SK-N-SH (cell line): ENCODE measurements around the gene CANX. TPM values are rescaled to one million over a fixed set of nuclear protein-coding genes. Genes with fewer than 3 reads are reported as not detected.

Source experiments
- CTCF ChIA-PET: fragments of 300-600, 350-600 bp; formaldehyde crosslinking; extraction: SDS; loops from one replicate; lab custom pipeline; 2021; lab: Yijun Ruan, JAX
- POLR2A ChIA-PET: fragments of 350-600 bp; sonication (Branson Sonifier 250); formaldehyde crosslinking; extraction: SDS; loops from one replicate; lab custom pipeline; 2020; ENCODE audit warnings: antibody characterized with exemption, inconsistent platforms; lab: Yijun Ruan, JAX
- DNase-seq: peaks from one replicate; pipeline ENCODE4 v3.0.0; 2012
- H2AFZ ChIP-seq: fragments of 200-600 bp; sonication (generic); 2 replicates; pipeline ENCODE4 v1.8.1; 2016; ENCODE audit warnings: antibody characterized with exemption, mild to moderate bottlenecking, low read depth
- H3F3A ChIP-seq: fragments of 200-600 bp; sonication (generic); replicated peaks from 2 replicates; pipeline ENCODE3; 2016; ENCODE audit warnings: antibody characterized with exemption, mild to moderate bottlenecking; ENCODE audit not compliant: insufficient read depth
- H3K27ac ChIP-seq, 2 experiments: fragments of 200-500 bp in 1 of 2; fragments of 200-600 bp in 1 of 2; sonication (Bioruptor generic) in 1 of 2; sonication (generic), shearing (Covaris generic) in 1 of 2; 2 replicates each; pipeline versions ENCODE4 v1.5.1 to v1.6.1; 2014 to 2016; ENCODE audit warnings: low read depth in 2 of 2, inconsistent platforms in 1 of 2, low read length in 1 of 2, mild to moderate bottlenecking in 1 of 2, mixed read lengths in 1 of 2
- H3K27me3 ChIP-seq: fragments of 200-600 bp; sonication (generic), shearing (Covaris generic); 2 replicates; pipeline ENCODE4 v1.6.1; 2016; ENCODE audit warnings: mixed run types; ENCODE audit not compliant: insufficient read depth
- H3K36me3 ChIP-seq, 2 experiments: fragments of 200-500 bp in 1 of 2; fragments of 200-600 bp in 1 of 2; sonication (Bioruptor generic) in 1 of 2; sonication (generic) in 1 of 2; replicated peaks in 1 of 2; 2 replicates each; pipeline versions ENCODE3 to v1.5.1; 2014 to 2016; ENCODE audit warnings: low read length in 1 of 2, mild to moderate bottlenecking in 1 of 2; ENCODE audit not compliant: insufficient read depth in 2 of 2, control insufficient read depth in 1 of 2
- H3K4me1 ChIP-seq, 2 experiments: fragments of 200-500 bp in 1 of 2; fragments of 200-600 bp in 1 of 2; sonication (Bioruptor generic) in 1 of 2; sonication (generic), shearing (Covaris generic) in 1 of 2; 2 replicates each; pipeline versions ENCODE4 v1.5.1 to v1.6.1; 2014 to 2016; ENCODE audit warnings: low read depth in 1 of 2, low read length in 1 of 2, mixed run types in 1 of 2; ENCODE audit not compliant: insufficient read depth in 2 of 2, control insufficient read depth in 1 of 2
- H3K4me2 ChIP-seq: fragments of 200-600 bp; sonication (generic), shearing (Covaris generic); 2 replicates; pipeline ENCODE4 v1.6.1; 2017; ENCODE audit warnings: mixed run types
- H3K4me3 ChIP-seq, 2 experiments: fragments of 200-500 bp in 1 of 2; fragments of 200-600 bp in 1 of 2; sonication (Bioruptor generic) in 1 of 2; sonication (generic), shearing (Covaris generic) in 1 of 2; 2 replicates each; pipeline versions ENCODE4 v1.5.1 to v1.8.1; 2014 to 2016; ENCODE audit warnings: low read depth in 2 of 2, inconsistent platforms in 1 of 2, low read length in 1 of 2, mild to moderate bottlenecking in 1 of 2, mixed read lengths in 1 of 2, moderate library complexity in 1 of 2
- H3K79me2 ChIP-seq: fragments of 200-600 bp; sonication (generic); 2 replicates; pipeline ENCODE4 v1.8.1; 2017; ENCODE audit warnings: mild to moderate bottlenecking; ENCODE audit not compliant: insufficient read depth
- H3K9ac ChIP-seq: fragments of 200-600 bp; sonication (generic); 2 replicates; pipeline ENCODE4 v1.6.1; 2017; ENCODE audit warnings: mixed run types
- H3K9me2 ChIP-seq: fragments of 200-600 bp; sonication (generic); 2 replicates; pipeline ENCODE4 v1.6.1; 2017; ENCODE audit warnings: mixed run types
- H3K9me3 ChIP-seq: fragments of 200-600 bp; sonication (generic); 2 replicates; pipeline ENCODE4 v1.6.1; 2017; ENCODE audit warnings: mixed run types, mild to moderate bottlenecking, moderate library complexity
- H4K20me1 ChIP-seq: fragments of 200-600 bp; sonication (generic); 2 replicates; pipeline ENCODE4 v1.6.1; 2017; ENCODE audit warnings: mild to moderate bottlenecking, mixed run types; ENCODE audit not compliant: insufficient read depth
- CHD2 ChIP-seq: fragments of 150-350 bp; IDR thresholded peaks from 2 replicates; pipeline ENCODE4 v1.6.1; 2018; ENCODE audit warnings: low read length; ENCODE audit not compliant: partially characterized antibody
- ELF1 ChIP-seq: IDR thresholded peaks from 2 replicates; pipeline ENCODE4 v1.4.0; 2012
- EP300 ChIP-seq, 2 experiments: IDR thresholded peaks; 2 replicates each; pipeline versions ENCODE4 v1.4.0 to v1.6.1; 2012; ENCODE audit warnings: borderline replicate concordance in 1 of 2, low read depth in 1 of 2, low read length in 1 of 2
- EZH2phosphoT487 ChIP-seq: fragments of 200-600 bp; sonication (generic); IDR thresholded peaks from 2 replicates; pipeline ENCODE4 v1.6.1; 2017; ENCODE audit warnings: low read depth, mixed run types, mild to moderate bottlenecking, antibody characterized with exemption, moderate library complexity, borderline replicate concordance
- FOSL2 ChIP-seq: IDR thresholded peaks from 2 replicates; pipeline ENCODE4 v1.4.0; 2012; ENCODE audit warnings: low read depth, mild to moderate bottlenecking, moderate library complexity, borderline replicate concordance
- FOXM1 ChIP-seq: IDR thresholded peaks from 2 replicates; pipeline ENCODE4 v1.4.0; 2012; ENCODE audit warnings: low read depth, mild to moderate bottlenecking
- GABPA ChIP-seq: IDR thresholded peaks from 2 replicates; pipeline ENCODE4 v1.4.0; 2012; ENCODE audit warnings: low read depth, mild to moderate bottlenecking
- GATA2 ChIP-seq: sonication (generic); formaldehyde crosslinking; IDR thresholded peaks from 2 replicates; pipeline ENCODE4 v1.5.0; 2020; ENCODE audit warnings: mild to moderate bottlenecking, missing genetic modification reagents
- IRF3 ChIP-seq: fragments of 150-350 bp; IDR thresholded peaks from 2 replicates; pipeline ENCODE4 v1.6.1; 2016; ENCODE audit warnings: mild to moderate bottlenecking, low read depth, low read length
- JUND ChIP-seq: IDR thresholded peaks from 2 replicates; pipeline ENCODE4 v1.4.0; 2012
- MXI1 ChIP-seq: IDR thresholded peaks from 2 replicates; pipeline ENCODE4 v1.6.1; 2012; ENCODE audit warnings: mild to moderate bottlenecking, low read depth, low read length, improper control_type of control experiment
- POLR2AphosphoS5 ChIP-seq: IDR thresholded peaks from 2 replicates; pipeline ENCODE4 v1.6.1; 2012; ENCODE audit warnings: low read depth, low read length
- RCOR1 ChIP-seq: fragments of 150-350 bp; IDR thresholded peaks from 2 replicates; pipeline ENCODE4 v1.6.1; 2017; ENCODE audit warnings: antibody characterized with exemption, low read length
- REST ChIP-seq: IDR thresholded peaks from 2 replicates; pipeline ENCODE4 v1.6.1; 2012; ENCODE audit warnings: mild to moderate bottlenecking, low read depth, low read length, moderate library complexity
- SIN3A ChIP-seq: IDR thresholded peaks from 2 replicates; pipeline ENCODE4 v1.6.1; 2012; ENCODE audit warnings: low read depth, mild to moderate bottlenecking, low read length, moderate library complexity, borderline replicate concordance
- SMC3 ChIP-seq: IDR thresholded peaks from 2 replicates; pipeline ENCODE4 v1.6.1; 2012; ENCODE audit warnings: low read depth, low read length, improper control_type of control experiment
- TAF1 ChIP-seq: IDR thresholded peaks from 2 replicates; pipeline ENCODE4 v1.6.1; 2012; ENCODE audit warnings: low read depth, mild to moderate bottlenecking, low read length, moderate library complexity, borderline replicate concordance
- TCF12 ChIP-seq: IDR thresholded peaks from 2 replicates; pipeline ENCODE4 v1.4.0; 2012
- USF1 ChIP-seq: IDR thresholded peaks from 2 replicates; pipeline ENCODE4 v1.4.0; 2012; ENCODE audit warnings: low read depth, borderline replicate concordance
- YY1 ChIP-seq: IDR thresholded peaks from 2 replicates; pipeline ENCODE4 v1.4.0; 2012; ENCODE audit warnings: low read depth, mild to moderate bottlenecking
- WGBS: methylation state at CpG from one replicate; pipeline ENCODE4 v1.1.6; 2017; ENCODE audit warnings: low lambda C conversion rate; 5-methylcytosine and 5-hydroxymethylcytosine counted together
- polyA plus RNA-seq, 3 experiments: library from polyadenylated mRNA; depleted of rRNA; stranded (reverse); fragments of >200 nt; gene quantifications; 2 replicates each; pipeline ENCODE4 v1.2.3, GENCODE V29; 2012
- TF ChIP-seq, protein P1 (sequence below): fragments of 200-600 bp; sonication (generic); IDR thresholded peaks from 2 replicates; pipeline ENCODE4 v1.6.1; 2017; ENCODE audit warnings: antibody characterized with exemption, mild to moderate bottlenecking, moderate library complexity
- TF ChIP-seq, protein P2 (sequence below): IDR thresholded peaks from 2 replicates; pipeline ENCODE4 v1.4.0; 2012; ENCODE audit warnings: low read depth, borderline replicate concordance

Gene CANX
- polyA plus RNA-seq, 1 of the 3 experiments (the other 2 are of a cell fraction), result 215 TPM

DNA sequence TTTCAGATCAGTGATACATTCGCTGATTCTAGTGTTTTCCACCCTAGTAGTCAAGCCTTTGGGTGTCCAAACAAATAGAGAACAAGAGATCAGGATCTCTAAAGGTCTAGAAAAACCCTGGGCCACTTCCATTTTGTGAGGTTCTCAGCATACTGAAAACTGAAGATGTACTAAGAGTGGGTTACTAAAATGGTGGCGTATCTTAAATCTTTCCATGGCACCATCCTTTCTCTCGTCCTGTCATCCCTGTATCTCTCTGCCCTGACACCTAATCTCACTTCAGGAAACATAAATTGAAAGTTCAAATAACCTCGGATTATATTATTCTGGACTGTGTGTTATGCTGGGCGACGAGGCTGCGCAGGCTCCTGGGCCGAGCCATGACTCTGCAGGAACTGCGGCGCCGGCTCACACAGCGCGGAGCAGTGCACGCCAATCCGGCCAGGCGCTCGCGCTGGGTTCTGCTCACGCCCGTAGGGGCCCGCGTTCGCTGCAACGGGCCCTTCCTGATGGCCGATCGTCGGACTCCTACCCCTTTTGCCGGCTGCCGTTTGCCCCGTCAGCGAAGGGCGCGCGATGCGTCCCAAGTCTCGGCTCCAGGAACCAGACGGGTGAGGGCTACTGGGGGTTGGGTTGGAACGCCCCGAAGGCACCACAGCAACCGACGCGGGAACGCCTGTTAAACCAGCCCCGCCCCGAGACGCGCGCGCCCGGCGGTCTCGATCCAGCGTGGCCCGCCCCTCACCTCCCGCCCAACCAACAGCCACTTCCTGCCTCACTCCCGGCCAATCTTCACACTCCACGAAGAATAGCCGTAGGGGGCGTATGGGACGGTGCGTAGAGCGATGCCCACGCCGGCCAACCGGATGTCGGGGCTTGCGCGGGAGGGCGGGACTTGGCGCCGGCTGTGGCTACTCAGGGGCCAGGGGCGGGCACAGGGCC is 503 bp upstream of the CANX start:
- H3K4me3 ChIP-seq, result peak overlapping the region; percentile 73 to 97
- ChIA-PET POLR2A (interaction anchor here (2.6 kb wide), 1 partner anchor 20 kb away, joined by 8 read pairs; no protein-coding TSS in a partner anchor), CTCF (no interaction called here)
- H3K9me3 ChIP-seq, result no peaks in the 10 kb centered on the region
- peaks cover 17% of the 10 kb centered on the region for H3F3A ChIP-seq
- WGBS, result 5% methylated on average over 25 of the region's 72 CpGs
- peak overlapping the region; percentile 94 to 96 for H3K27ac ChIP-seq
- peak overlapping the region; percentile 99 for H3K9ac ChIP-seq
- peaks cover 33% of the 10 kb centered on the region for H4K20me1 ChIP-seq
- DNase-seq, result peak; percentile 100
- peak overlapping the region; percentile 64 for H2AFZ ChIP-seq
- H3K36me3 ChIP-seq, result peaks cover 0 to 17% of the 10 kb centered on the region in 2 experiments
- peaks cover 4 to 5% of the 10 kb centered on the region in 2 experiments; a peak in 2 of 4 replicates for H3K4me1 ChIP-seq
- H3K79me2 ChIP-seq, result peaks cover 63% of the 10 kb centered on the region
- H3K9me2 ChIP-seq, result no peaks in the 10 kb centered on the region
- peak overlapping the region; percentile 88 for H3K4me2 ChIP-seq
- no peaks in the 10 kb centered on the region for H3K27me3 ChIP-seq
- TF ChIP-seq FOSL2 (no peak), POLR2AphosphoS5 (peak; percentile 65; the same call in 1 of the 2 replicates), JUND (no peak), GATA2 (CRISPR knock-in tag) (no peak), ELF1 (peak; percentile 95), CHD2 (peak; percentile 86), GABPA (peak; percentile 60), SMC3 (no peak), EZH2phosphoT487 (no peak), MXI1 (peak; percentile 14; the same call in 1 of the 2 replicates), SIN3A (peak; percentile 82; the same call in 1 of the 2 replicates), RCOR1 (peak; percentile 41; the same call in 1 of the 2 replicates), TAF1 (peak; percentile 68), REST (peak; percentile 42; the same call in 1 of the 2 replicates), IRF3 (peak; percentile 83), USF1 (no peak), EP300 (IDR thresholded peaks at IDR 0.05; ENCODE audit: borderline replicate concordance in 1 of 2, low read depth in 1 of 2, low read length in 1 of 2) (peak in 1 of 2 experiments; percentile 10; a peak in 1 of 4 replicates), FOXM1 (no peak), YY1 (peak; percentile 81), TCF12 (no peak)
- TF ChIP-seq, protein P1, sequence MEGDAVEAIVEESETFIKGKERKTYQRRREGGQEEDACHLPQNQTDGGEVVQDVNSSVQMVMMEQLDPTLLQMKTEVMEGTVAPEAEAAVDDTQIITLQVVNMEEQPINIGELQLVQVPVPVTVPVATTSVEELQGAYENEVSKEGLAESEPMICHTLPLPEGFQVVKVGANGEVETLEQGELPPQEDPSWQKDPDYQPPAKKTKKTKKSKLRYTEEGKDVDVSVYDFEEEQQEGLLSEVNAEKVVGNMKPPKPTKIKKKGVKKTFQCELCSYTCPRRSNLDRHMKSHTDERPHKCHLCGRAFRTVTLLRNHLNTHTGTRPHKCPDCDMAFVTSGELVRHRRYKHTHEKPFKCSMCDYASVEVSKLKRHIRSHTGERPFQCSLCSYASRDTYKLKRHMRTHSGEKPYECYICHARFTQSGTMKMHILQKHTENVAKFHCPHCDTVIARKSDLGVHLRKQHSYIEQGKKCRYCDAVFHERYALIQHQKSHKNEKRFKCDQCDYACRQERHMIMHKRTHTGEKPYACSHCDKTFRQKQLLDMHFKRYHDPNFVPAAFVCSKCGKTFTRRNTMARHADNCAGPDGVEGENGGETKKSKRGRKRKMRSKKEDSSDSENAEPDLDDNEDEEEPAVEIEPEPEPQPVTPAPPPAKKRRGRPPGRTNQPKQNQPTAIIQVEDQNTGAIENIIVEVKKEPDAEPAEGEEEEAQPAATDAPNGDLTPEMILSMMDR, result no peak
- TF ChIP-seq, protein P2, sequence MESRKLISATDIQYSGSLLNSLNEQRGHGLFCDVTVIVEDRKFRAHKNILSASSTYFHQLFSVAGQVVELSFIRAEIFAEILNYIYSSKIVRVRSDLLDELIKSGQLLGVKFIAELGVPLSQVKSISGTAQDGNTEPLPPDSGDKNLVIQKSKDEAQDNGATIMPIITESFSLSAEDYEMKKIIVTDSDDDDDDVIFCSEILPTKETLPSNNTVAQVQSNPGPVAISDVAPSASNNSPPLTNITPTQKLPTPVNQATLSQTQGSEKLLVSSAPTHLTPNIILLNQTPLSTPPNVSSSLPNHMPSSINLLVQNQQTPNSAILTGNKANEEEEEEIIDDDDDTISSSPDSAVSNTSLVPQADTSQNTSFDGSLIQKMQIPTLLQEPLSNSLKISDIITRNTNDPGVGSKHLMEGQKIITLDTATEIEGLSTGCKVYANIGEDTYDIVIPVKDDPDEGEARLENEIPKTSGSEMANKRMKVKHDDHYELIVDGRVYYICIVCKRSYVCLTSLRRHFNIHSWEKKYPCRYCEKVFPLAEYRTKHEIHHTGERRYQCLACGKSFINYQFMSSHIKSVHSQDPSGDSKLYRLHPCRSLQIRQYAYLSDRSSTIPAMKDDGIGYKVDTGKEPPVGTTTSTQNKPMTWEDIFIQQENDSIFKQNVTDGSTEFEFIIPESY, result 0 out of 2 replicates have a peak, but pooled peaks have one; percentile 25
